ENCODE data around the gene DOCK7.

DNA sequence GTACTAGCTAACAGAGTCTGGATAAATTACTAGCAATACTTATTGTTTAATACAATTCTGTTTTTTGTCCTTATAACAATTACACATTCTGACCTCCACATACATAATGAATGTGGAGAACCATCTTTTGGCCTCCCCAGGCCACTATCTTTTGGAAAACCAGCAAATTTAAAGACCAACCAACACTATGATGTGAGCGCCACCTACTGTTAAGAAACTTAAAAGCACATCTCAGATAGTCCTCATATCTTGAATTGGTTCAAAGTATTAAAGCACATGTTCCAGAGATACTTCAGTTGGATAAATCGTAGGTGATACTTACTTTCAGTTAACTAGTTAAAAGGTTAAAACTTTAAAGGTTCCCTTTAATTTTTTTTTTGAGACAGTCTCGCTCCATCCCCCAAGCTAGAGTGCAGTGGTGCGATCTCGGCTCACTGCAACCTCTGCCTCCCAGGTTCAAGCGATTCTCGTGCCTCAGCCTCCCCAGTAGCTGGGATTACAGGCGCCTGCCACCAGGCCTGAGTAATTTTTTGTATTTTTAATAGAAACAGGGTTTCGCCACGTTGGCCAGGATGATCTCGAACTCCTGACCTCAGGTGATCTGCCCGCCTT, 280.7 kb downstream of the DOCK7 start:
- TF ChIP-seq POLR2AphosphoS5 (IDR thresholded peaks at IDR 0.05; ENCODE audit: low read depth, low read length): no peak
- TF ChIP-seq, protein P1, sequence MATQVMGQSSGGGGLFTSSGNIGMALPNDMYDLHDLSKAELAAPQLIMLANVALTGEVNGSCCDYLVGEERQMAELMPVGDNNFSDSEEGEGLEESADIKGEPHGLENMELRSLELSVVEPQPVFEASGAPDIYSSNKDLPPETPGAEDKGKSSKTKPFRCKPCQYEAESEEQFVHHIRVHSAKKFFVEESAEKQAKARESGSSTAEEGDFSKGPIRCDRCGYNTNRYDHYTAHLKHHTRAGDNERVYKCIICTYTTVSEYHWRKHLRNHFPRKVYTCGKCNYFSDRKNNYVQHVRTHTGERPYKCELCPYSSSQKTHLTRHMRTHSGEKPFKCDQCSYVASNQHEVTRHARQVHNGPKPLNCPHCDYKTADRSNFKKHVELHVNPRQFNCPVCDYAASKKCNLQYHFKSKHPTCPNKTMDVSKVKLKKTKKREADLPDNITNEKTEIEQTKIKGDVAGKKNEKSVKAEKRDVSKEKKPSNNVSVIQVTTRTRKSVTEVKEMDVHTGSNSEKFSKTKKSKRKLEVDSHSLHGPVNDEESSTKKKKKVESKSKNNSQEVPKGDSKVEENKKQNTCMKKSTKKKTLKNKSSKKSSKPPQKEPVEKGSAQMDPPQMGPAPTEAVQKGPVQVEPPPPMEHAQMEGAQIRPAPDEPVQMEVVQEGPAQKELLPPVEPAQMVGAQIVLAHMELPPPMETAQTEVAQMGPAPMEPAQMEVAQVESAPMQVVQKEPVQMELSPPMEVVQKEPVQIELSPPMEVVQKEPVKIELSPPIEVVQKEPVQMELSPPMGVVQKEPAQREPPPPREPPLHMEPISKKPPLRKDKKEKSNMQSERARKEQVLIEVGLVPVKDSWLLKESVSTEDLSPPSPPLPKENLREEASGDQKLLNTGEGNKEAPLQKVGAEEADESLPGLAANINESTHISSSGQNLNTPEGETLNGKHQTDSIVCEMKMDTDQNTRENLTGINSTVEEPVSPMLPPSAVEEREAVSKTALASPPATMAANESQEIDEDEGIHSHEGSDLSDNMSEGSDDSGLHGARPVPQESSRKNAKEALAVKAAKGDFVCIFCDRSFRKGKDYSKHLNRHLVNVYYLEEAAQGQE (IDR thresholded peaks at IDR 0.05; ENCODE audit: insufficient read depth in 1 of 2, low read depth in 2 of 2, low read length in 2 of 2): no peak
- TF ChIP-seq TAF1 (IDR thresholded peaks at IDR 0.05; ENCODE audit: borderline replicate concordance, insufficient read depth, low read length): no peak

Measured in PFSK-1 (cell line).